Stimulated activated CD4-positive, alpha-beta T cell treated with anti-CD3 and anti-CD28 coated beads, Interleukin-2, amount 100 ng/mL, for 24 hours (primary cell): ENCODE results near the gene MRC1.
"Not testable (repeated sequence)": the region's sequence is repeated elsewhere in the genome, so short reads cannot be mapped to it uniquely, and the experiment has no call there.

Experiments used
- DNase-seq, 2 donors: peaks; one replicate each; pipeline ENCODE4 v3.0.0-alpha.2; 2020

MRC1 gene

DNA sequence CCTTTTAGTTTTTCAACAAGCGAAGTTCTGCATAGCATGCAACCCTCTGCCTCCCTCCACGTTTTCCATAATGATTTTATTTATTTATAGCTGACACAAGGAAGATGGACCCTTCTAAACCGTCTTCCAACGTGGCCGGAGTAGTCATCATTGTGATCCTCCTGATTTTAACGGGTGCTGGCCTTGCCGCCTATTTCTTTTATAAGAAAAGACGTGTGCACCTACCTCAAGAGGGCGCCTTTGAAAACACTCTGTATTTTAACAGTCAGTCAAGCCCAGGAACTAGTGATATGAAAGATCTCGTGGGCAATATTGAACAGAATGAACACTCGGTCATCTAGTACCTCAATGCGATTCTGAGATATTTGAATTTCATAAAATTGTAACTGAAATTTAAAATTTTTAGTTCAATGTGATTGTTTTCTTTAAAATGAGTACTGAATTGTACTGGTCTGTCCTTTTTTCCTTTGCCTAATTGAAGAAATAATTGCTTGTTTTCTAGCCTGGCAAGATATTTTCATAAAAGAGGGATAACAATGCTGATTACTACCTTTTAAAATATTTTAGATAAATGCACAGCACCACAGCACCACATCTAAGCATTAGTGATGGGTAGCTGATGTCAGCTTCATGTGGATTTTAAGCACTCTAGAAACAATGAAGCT is 101.1 kb downstream of the MRC1 start:
- DNase-seq, result no peak

GRCh38 chr10:17912754-17913153 is 103.6 kb downstream of the MRC1 start:
- DNase-seq, result no peak

DNA sequence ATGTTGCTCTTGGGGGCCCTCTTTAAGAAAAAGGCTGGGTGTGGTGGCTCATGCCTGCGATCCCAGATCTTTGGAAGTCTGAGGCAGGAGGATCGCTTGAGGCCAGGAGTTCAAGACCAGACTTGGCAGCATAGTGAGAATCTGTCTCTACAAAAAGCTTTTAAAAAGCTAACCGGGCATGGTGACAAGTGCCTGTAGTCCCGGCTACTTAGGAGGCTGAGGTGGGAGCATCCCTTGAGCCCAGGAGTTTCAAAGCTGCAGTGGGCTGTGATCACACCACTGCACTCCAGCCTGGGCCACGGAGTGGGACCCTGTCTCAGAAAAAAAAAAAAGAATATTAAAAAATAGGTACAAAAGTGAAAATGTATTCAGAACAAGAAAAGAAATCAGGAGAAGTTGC is 104.5 kb downstream of the MRC1 start:
- DNase-seq, result no peak

DNA sequence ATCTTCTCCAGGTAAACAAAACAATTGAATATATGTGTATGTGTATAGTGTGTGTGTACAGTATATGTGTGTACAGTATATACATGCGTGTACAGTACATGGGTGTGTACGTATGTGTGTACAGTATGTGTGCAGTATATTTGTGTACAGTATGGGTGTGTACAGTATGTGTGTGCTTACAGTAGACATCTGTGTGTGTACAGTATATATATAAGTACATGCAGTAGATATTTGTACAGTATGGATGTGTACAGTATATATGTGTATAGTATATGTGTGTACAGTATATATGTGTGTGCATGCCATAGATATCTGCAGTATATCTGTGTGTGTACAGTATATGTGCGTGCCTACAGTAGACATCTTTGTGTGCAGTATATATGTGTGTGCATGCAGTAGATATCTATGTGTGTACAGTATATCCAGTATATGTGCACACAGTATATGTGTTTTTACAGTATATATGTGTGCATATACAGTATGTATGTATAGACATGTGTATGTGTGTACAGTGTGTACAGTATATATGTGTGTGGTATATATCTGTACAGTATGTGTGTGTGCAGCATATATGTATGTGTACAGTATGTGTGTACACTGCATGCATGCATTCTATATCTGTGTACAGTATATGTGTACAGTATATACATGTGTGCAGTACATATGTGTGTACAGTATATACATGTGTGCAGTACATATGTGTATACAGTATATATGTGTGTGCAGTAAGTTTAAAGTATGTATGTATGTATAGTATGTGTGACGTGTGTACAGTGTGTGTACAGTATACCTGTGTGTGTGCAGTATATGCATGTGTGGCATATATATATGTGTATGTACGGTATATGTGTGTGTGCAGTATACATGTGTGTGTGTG is 105.3 kb downstream of the MRC1 start:
- DNase-seq, result no peak

DNA sequence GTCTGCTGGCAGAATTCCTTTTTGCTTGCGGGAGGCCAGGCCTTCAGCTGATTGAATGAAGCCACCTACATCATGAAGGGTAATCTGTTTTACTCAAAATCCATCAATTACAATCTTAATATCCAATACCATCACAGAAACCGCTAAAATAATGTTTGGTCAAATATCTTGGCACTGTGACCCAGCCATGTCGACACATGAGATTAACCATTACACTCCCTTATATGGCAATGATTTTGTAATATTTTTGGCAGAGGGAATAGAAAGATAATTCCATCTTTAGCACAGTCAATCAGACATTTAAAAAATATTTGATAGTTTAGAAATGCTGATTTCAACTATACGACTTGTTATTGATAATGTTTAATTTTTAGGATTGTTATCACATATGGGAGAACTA is 106.0 kb downstream of the MRC1 start:
- DNase-seq, result no peak

GRCh38 chr10:17918187-17918903 is 109.2 kb downstream of the MRC1 start:
- DNase-seq, result no peak

DNA sequence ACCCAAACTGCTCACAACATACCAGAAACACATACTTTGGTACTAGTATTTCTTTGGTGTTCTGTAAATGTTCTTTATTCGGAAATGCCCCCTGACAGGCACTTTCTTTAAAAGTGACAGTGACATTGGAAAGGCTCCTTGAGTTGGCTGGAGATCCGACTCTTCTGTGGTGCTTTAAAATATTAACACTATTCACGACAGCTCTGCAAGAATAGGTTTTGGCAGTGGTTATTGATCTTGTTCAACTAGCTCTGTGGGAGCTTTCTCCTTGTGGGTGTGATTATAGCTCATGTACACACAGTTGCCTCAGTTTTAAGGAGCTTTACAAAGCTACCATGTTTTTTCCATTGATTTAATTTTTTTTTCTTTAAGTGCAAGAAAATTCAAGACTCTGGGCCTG is 112.2 kb downstream of the MRC1 start:
- DNase-seq, result no peak

- DNase-seq, result no peak
These were observed 114.6 kb downstream of the MRC1 start for GRCh38 chr10:17923728-17924127.

DNA sequence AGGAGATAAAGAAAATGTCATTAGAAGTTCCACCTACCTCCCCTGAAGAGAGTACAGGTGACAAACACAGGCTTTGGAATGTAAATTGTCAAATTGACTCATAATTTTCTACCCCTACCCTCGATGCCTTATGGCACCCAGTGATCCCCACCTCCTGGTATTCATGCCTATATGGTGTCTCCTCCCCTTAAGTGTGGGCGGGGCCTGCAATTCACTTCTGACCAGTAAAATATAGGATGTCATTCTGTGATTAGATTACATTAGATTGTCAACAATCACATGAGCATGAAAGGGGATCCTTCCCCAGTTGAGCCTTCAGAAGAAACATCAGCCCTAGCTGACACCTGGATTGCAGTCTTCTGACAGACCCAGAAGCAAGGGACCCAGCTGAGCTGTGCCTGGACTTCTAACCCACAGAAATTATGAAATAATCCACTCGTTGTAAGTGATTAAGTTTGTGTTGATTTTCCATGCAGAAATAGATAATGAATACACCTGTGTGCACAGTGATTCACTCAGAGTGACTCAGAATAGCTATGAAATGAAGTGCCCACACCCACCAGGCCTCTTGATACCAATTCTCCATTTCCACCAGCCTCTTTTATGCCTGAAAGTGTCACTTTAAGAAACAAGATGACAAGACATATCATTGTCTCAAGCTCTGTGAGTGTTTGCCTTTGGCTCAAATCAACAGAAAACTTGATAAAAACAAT is 134.0 kb downstream of the MRC1 start:
- no peak for DNase-seq

- DNase-seq, result not testable (repeated sequence)
These were observed 141.1 kb downstream of the MRC1 start for GRCh38 chr10:17950269-17950668.

GRCh38 chr10:17950726-17951125 is 141.6 kb downstream of the MRC1 start:
- DNase-seq, result no peak

- no peak for DNase-seq
These were observed 142.8 kb downstream of the MRC1 start, which contains the start of gene SLC39A12 for GRCh38 chr10:17951868-17952371. SLC39A12 (plus strand) TSS chr10:17951918; CDS start chr10:17953277, 1,359 bp downstream.

GRCh38 chr10:17954372-17954771 is 145.2 kb downstream of the MRC1 start:
- DNase-seq, result not testable (repeated sequence)

GRCh38 chr10:17954861-17955260 is 145.7 kb downstream of the MRC1 start:
- DNase-seq, result no peak

- DNase-seq, result no peak
These were observed 148.9 kb downstream of the MRC1 start for GRCh38 chr10:17958049-17958448.

DNA sequence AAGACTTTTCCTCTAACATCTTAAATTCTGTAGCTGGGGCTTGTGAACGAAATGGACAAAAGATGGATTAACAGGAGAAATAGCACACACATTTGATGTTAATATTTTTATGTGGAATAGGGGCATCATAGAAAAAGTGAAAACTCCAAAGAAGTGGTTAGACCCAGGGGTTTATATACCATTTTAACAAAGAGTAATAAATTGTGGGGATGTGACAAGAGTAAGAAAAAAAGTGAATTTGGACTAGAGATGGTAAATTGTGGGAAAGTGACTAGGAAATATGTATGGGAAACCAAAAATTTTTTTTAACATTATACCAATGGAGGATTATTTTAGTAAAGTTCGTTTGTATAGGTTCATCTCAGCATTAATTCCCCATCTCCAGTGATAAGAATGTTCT is 150.7 kb downstream of the MRC1 start:
- no peak for DNase-seq
